Fibroblast of the conjunctiva (primary cell): ENCODE data around the gene MS4A5.

Experiments used
- DNase-seq: peaks from one replicate; pipeline ENCODE4 v3.0.0-alpha.2; 2010; ENCODE audit warnings: low read depth

Gene MS4A5

GRCh38 chr11:60482361-60482760 is 53.0 kb downstream of the MS4A5 start:
- DNase-seq, result no peak

GRCh38 chr11:60485987-60486386 is 56.6 kb downstream of the MS4A5 start:
- no peak for DNase-seq

- no peak for DNase-seq
Measured at GRCh38 chr11:60492488-60493009, 63.2 kb downstream of the MS4A5 start, which contains the start of gene MS4A12. MS4A12 (plus strand) TSS chr11:60492778; CDS start chr11:60497319, 4,541 bp downstream.

GRCh38 chr11:60493454-60493853 is 64.1 kb downstream of the MS4A5 start:
- DNase-seq, result no peak
